Tongue (tissue), 2 donors: Measurements from ENCODE around the gene LACTB. TPM values are rescaled to one million over a fixed set of nuclear protein-coding genes. Genes with fewer than 3 reads are reported as not detected.
"Not testable (repeated sequence)": the region's sequence is repeated elsewhere in the genome, so short reads cannot be mapped to it uniquely, and the experiment has no call there.

Experiments used
- DNase-seq: peaks from one replicate; pipeline ENCODE4 v3.0.0-alpha.2; 2015
- total RNA-seq: library from RNA; depleted of rRNA; stranded (reverse); fragments of >200 nt; gene quantifications from one replicate; pipeline ENCODE4 v1.2.3, GENCODE V29; 2014

LACTB gene
- total RNA-seq, 1 donor from 2014 or later: 18.7 TPM

DNA sequence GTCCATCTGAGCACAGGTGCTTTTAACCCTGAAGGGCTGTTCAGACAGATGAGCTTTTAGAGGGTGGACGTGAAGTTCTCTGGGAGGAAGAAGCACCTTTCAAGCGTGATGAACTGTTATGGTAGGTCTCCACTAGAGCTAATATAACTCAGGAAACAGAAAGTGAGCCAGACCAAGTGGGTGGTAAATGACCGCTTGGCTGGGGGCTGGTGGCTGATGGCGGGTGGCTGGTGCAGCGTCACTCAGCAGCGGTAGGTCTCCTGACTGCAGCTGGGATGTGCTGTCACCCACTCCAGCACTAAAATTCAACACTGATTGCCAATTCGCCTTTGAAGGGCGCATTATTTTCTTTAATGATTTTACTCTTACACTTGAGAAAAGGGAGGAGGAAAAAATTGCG, 31.2 kb upstream of the LACTB start:
- DNase-seq: no peak

DNA sequence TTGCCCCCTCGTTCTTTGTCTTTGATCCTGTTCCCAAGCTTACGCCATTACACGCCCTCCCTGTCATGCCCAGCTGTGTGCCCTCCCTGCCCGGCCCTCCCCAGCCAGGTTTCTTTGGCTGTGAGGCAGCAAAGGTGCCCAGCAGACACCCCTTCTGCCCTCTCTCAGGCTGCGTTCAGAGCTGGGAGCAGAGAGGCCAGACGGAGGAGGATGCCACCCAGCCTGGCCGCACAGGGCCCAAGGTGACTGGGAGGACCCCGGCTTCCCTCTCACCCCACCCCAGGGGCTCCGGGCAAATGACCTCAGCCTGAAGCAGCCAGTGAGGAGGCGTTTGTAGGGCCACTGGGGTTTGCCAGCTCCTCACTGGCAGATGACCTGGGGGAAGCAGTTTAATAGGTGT, 30.8 kb upstream of the LACTB start:
- no peak for DNase-seq

DNA sequence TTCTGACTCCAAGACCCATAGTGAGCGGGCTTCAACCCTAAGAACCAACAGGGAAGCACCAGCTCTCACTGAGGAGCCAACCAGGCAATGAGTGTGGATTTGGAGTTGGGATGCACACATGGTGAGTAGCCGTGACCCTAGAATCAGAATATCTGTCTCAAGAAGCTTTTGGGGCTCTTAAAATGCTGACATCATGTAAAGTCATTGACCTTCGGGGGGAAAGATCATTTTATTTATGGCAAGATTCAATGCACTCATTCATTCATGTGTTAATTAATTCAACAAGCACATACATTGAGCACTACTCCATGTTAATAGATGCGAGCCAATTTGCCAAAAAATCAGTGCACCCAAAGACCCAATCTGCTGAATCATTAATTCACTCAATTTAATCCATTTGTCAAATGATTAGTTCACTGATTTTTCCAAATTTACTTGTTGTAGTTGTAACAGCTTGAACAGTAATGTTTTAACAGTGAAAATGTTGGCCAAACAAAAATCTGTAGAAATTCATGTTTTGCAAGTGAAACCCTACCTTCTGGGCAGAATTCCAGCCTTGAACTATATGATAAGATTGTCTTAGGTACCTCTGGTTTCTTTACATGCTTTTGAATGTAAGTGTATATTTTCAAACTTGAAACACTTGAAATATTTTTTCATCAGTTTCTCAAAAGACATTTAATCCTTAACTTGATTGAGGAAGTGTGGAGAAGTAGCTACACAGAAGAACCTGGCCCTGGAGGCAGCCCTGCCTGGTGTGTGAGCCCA, 29.8 kb upstream of the LACTB start:
- DNase-seq: no peak

DNA sequence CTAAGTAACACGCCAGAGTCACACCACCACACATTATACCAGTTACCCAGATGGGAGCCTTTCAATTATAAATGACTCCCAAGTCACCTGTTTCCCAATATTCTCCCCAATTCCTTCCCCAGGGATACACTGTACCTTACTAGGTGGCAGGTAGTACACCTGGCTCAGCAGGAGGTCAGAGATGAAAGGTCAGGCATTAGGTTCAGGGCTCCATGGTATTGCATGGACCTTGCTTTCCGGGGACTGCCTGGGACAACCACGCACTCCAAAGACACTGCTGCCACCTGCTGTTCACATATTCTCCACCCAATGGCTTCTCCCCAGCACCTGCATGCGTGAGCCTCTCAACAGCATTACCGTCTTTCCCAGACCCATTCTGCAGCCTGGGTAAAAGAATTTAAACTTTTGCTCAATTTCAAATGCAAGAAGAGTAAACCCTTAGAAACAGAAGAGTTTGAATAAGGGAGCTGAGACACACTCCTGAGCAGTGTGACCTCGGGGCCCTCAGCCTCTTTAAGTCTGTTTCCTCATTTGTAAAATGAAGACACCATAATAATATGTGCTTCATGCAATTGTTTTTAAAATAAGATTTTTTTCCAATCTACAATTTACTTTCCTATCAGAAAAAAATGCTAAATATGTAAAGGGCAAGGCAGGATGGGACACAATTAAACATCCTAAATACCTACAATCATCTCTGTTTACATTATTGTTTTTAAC, 28.0 kb upstream of the LACTB start:
- peak; percentile 90 for DNase-seq

DNA sequence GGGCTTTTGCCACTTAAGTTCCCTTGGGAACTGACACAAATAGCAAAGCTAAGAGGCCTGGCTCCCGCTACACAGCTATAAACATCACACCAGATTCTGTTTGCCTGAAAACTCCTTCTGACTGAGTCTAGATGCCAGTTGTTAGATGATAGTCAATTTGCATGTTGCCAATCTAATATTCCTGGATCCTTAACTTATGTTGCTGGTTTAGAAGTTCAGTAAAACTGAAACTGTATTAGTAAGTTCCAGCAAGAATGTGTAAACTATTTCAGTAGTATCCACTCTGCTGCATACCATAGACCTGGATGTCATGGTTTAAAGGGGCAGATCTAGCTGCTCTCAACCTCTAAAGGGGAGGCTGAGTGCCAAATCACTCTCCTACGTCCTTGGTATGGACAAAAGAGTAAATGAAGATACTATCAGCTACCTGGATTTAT, 27.1 kb upstream of the LACTB start:
- DNase-seq: no peak

DNA sequence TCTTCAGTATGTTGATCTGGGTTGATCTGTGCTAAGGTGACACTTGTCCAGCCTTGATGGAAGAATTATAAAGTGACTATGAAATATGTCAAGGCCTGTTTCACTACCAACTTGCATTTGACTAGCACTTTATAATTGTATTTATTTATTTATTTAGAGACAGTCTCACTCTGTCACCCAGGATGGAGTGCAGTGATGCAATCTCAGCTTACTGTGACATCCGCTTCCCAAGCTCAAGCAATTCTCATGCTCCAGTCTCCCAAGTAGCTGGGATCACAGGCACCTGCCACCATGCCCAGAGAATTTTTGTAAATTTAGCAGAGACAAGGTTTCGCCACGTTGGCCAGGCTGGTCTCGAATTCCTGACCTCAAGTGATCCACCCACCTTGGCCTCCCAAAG, 25.5 kb upstream of the LACTB start:
- DNase-seq: no peak

DNA sequence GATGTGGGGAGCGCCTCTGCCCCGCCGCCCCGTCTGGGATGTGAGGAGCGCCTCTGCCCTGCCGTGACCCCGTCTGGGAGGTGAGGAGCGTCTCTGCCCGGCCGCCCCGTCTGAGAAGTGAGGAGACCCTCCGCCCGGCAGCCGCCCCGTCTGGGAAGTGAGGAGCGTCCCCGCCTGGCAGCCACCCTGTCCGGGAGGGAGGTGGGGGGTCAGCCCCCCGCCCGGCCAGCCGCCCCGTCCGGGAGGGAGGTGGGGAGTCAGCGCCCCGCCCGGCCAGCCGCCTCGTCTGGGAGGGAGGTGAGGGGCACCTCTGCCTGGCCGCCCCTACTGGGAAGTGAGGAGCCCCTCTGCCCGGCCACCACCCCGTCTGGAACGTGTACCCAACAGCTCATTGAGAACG, 22.8 kb upstream of the LACTB start:
- DNase-seq: not testable (repeated sequence)

DNA sequence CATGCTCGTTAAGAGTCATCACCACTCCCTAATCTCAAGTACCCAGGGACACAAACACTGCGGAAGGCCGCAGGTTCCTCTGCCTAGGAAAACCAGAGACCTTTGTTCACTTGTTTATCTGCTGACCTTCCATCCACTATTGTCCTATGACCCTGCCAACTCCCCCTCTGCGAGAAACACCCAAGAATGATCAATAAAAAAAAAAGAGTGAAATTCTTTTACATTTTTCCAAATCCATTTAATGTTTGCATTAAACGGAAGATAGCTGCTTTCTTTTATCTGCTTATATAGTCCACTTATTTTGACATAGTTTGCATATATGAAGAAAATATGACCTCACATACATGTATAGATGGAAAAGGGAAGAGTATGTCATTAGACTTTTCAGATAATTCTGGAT, 22.1 kb upstream of the LACTB start:
- DNase-seq: not testable (repeated sequence)

DNA sequence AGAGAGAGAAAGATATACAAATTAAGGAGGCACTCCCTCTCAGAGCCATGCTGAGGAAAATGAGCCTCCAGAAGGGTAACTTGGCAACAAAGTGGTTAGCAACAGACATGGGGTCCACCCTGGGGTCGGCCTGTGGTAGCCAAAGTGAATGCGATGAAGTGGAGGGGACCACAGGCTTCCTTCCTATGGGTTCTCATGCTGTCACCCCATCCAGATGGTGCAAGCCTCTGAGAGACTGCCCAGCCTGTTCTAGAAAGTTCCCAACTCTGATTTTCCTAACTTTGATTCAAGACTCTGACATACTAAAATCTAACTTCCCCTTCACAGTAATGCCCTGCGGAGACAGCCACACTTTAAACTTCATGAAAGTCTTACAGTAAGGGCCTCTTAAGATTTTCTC, 18.2 kb upstream of the LACTB start:
- DNase-seq: no peak

DNA sequence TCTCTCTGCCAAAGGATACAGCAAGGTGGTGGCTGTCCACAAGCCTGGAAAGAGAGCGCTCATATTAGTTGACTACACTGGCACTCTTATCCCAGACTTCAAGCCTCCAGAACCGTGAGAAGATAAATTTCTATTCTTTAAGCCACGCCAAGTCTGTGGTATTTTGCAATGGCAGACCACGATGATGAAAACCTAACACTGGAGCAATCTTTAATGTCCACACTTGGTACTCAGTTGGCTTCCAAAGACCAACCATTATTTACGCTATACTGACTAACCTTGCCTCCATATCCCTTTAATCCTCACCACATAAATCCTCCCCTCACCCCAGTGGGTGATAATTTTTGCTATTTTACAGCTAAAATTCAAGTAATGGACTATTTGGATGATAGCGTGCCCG, 16.9 kb upstream of the LACTB start:
- DNase-seq: no peak

DNA sequence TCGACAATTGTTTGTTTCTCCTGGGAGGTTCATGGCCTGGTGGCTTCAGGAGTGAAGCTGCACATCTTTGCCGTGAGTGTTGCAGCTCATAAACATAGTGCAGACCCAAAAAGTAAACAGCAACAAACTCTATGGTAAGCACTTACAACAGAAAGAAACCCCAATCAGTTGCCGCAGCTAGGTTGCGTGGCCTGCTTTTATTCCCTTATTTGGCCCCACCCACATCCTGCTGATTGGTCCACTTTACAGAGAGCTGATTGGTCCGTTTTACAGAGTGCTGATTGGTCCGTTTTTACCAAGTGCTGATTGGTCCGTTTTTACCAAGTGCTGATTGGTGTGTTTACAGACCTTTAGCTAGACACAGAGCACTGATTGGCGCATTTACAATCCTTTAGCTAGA, 16.3 kb upstream of the LACTB start:
- not testable (repeated sequence) for DNase-seq

DNA sequence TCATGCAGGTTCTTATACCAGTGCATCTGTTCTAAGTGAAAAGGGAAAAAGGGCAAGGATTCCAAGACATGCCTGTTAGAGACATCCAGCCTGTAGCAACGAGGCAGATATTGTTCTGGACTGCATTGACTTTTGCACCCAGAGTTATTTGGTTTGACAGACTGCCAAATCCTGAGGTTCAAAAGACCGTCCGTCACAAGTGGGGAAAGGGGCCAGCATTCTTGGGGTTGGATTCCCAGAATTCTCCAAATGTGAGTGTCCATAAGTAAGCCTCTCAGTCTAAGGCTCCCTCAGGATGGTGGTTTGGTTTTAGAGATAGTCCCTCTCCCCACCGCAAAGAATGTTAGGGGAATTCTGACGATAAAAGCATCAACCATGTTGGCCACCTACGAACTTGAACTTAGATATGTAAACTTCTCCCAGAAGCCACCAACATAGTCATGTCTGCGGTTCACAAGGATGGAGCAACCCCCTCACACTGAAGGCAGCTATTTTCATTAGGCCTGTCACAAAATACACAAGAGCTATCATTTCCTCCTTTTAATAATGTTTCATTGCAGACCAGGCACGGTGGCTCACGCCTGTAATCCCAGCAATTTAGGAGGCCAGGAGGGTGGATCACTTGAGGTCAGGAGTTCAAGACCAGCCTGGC, 13.6 kb upstream of the LACTB start:
- peak; percentile 57 for DNase-seq

DNA sequence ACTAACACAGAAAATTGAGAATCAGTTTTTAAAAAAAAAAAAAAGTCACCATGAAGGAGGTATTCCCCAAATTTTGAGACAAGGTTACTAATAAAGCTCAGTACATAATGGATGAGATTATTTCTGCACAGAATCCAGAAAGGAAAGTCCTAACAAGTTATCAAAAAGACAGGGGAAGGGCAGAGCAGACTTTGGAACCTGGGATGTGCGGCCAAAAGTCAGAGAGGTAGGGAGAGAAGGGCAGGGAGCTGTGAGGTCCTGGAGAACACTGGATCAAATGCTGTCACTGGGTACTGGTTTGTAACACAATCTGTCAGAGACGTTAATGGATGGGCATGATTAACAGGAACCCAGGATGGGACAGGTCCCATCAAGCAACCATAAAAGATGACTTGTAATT, 12.2 kb upstream of the LACTB start:
- no peak for DNase-seq

DNA sequence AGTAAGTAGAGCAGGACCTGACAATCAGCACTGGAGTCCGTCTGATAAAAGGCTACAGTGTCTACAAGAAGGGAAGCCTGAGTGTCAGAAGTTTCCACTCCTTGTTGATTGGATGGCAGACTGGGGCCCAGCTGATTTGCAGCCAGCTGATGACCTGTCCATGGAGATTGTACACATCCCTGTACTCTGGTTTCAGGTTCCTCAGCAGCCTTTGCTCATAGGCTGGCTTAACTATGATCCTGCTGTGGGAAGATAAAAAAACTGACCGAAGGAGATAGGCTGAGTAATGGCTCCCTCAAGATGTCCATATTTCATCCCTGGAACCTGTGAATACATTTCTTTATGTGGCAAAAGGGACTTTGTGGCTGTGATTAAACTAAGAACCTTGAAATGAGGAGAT, 11.7 kb upstream of the LACTB start:
- DNase-seq: no peak

DNA sequence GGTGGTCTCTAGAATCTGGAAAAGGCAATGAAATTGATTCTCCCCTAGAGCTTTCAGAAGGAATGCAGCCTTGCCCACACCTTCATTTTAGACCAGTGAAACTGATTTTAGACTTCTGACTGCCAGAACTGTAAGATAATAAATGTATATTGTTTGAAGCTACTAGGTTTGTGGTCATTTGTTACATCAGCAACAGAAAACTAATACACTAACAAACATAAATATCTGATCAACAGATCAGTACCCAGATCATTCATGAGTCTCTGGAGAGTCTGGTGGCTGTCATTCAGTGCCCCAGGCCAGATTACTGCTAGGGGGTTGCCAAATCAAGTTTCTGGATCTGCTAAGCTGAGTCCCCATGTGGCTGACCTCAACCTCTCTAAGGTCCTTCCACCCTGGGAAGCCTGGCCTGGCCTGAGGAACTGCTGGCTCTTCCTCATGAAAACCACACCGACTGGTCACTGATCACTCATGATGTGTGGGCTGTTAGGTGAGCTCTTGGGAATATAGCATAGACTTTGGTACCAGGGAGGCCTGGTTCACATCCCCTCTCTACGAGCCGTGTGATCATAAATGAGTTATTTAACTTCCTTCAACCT, 11.1 kb upstream of the LACTB start:
- no peak for DNase-seq

DNA sequence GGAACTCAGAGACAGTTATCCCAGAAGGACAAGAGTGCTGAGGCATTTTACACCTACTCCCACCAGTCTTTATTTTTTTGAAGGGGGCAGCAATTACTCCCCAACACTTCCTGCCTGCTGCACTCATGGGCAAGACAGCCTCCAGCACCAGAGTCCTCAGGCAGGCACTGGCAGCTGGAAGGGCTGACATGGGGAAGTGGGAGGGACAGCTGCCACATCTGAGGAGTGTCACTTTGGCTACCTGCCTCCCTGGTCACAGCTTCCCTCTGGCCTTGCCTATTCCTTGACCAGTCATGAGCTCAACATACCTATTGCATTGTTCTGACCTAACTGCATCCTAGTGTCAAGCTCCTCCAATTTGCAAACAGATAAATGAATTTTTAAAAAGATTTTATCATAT, 10.2 kb upstream of the LACTB start:
- no peak for DNase-seq

DNA sequence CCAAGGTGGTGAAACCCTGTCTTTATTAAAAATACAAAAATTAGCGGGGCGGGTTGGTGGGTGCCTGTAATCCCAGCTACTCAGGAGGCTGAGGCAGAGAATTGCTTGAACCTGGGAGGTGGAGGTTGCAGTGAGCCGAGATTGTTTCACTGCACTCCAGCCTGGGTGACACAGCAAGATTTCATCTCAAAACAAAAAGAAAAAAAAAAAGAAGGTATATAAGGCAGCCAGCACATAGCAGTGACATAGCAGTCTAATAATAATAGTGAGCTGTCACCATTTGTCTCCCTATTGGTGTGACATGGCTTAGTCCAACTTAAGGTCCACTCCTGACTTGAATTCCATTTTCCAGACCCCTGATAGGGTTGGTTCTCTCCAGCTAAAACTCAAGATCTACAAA, 8.8 kb upstream of the LACTB start:
- DNase-seq: no peak

DNA sequence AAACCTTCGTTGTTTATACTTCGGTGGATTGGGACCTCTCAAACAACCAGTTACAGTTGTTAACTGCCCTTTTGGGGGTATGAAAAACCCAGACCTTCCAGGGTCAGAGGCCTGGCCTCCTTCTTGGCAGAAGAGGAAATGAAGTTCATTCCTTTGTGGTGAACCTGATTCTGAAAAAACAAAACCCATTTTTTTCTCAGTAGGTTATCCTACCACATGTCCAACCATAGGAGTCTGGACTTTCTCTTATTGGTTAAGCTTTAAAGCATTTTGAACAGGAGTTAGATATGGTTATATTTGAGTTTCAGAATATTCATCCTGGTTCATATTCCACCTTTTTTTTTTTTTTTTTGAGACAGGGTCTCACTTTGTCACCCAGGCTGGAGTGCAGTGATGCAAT, 7.2 kb upstream of the LACTB start:
- no peak for DNase-seq

DNA sequence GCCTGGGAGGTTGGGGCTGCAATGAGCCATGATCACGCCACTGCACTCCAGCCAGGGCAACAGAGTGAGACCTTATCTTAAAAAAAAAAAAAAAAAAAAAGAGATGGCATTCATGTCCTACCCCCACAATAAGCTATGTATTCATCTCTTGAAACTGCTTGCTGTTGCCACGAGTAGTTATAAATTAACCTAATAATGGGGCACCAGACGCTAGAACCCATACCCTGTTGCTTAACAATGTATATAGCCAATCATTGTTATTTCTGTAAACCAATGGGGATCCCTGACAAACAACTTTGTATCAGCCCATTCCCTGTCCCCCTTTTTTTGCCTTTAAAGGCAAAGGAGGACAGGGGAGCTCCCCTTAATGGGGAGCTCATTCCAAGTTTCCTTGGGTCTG, 2.8 kb upstream of the LACTB start:
- DNase-seq: no peak

DNA sequence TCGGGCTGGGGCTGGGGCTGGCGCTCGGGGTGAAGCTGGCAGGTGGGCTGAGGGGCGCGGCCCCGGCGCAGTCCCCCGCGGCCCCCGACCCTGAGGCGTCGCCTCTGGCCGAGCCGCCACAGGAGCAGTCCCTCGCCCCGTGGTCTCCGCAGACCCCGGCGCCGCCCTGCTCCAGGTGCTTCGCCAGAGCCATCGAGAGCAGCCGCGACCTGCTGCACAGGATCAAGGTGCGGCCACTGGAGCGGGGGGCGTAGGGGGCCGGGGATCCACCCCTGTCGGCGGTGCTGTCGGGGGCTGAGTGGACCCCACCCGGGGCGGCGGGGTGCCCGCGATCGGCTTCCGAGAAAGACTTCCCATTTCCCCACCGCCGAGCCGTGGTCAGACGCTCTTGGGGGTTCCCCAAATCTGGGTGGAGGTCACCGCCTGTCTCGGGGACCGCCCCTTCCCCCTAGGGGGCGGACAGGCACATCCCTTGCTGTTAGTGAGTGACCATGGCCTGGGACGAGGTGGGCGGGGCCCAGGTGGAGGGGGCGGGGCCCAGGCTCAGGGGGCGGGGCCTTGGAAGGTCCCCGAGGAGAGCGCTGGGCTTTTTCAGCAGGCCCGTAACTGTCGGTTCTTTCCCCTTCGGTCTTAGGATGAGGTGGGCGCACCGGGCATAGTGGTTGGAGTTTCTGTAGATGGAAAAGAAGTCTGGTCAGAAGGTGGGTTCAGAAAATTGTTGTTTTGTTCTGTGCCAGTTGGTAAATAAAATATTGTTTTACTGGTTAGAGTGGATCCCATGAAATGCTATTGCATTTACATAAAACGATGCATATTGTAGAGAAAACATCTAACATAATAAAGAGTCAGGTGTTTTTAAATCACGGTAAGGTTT, 578 bp downstream of the LACTB start:
- DNase-seq: peak; percentile 75

DNA sequence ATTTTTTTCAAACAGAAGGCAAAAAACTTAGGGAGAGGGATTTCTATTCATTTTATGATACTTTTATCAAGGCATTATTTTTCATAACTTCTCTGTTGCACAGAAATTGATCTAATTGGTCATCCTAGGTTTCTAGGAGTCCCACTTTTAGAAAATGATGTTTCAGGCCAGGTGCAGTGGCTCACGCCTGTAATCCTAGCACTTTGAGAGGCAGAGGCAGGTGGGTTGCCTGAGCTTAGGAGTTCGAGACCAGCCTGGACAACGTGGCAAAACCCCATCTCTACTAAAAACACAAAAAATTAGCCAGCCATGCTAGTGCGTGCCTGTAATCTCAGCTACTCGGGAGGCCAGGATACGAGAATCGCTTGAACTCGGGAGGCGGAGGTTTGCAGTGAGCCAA, 2.8 kb downstream of the LACTB start:
- DNase-seq: no peak

DNA sequence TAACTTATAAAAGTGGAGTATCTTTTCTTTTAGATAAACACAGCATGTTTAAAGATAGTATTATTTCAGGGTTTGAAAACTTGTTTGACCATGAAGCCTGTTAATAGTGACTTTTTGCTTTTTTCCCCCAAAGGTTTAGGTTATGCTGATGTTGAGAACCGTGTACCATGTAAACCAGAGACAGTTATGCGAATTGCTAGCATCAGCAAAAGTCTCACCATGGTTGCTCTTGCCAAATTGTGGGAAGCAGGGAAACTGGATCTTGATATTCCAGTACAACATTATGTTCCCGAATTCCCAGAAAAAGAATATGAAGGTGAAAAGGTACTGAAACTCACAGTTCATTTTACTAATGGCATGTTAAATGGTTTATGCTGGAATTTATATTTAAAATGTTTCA, 5.1 kb downstream of the LACTB start:
- DNase-seq: no peak
